NB4 (cell line): ENCODE measurements around the gene AARSD1.
"Not testable (repeated sequence)": the region's sequence is repeated elsewhere in the genome, so short reads cannot be mapped to it uniquely, and the experiment has no call there.

ENCODE experiments used
- DNase-seq: peaks from one replicate; pipeline ENCODE4 v3.0.0; 2010; ENCODE audit warnings: low read depth
- H3K4me3 ChIP-seq: one replicate; pipeline ENCODE4 v1.5.1; 2011; ENCODE audit warnings: mild to moderate bottlenecking, low read depth, low read length, moderate library complexity
- CTCF ChIP-seq: IDR thresholded peaks from one replicate; pipeline ENCODE4 v1.5.1; 2012; ENCODE audit warnings: low read depth, low read length
- MAX ChIP-seq: IDR thresholded peaks from 2 replicates; pipeline ENCODE4 v1.6.1; 2011; ENCODE audit warnings: low read depth, low read length
- MYC ChIP-seq: IDR thresholded peaks from 2 replicates; pipeline ENCODE4 v1.6.1; 2011; ENCODE audit warnings: low read depth, low read length
- POLR2A ChIP-seq: IDR thresholded peaks from 2 replicates; pipeline ENCODE4 v1.6.1; 2011; ENCODE audit warnings: mild to moderate bottlenecking; ENCODE audit not compliant: insufficient read length; ENCODE audit errors: extremely low read depth

Gene AARSD1

GRCh38 chr17:42918902-42919521 lies 45.2 kb downstream of the AARSD1 start:
- TF ChIP-seq MAX (no peak), POLR2A (no peak), CTCF (no peak), MYC (no peak)
- H3K4me3 ChIP-seq = no peak overlapping the region
- no peak for DNase-seq

- DNase-seq = no peak
- H3K4me3 ChIP-seq = no peak overlapping the region
- TF ChIP-seq MAX (no peak), CTCF (no peak), POLR2A (no peak), MYC (no peak)
These were observed 47.0 kb downstream of the AARSD1 start for GRCh38 chr17:42917236-42917603.

DNA sequence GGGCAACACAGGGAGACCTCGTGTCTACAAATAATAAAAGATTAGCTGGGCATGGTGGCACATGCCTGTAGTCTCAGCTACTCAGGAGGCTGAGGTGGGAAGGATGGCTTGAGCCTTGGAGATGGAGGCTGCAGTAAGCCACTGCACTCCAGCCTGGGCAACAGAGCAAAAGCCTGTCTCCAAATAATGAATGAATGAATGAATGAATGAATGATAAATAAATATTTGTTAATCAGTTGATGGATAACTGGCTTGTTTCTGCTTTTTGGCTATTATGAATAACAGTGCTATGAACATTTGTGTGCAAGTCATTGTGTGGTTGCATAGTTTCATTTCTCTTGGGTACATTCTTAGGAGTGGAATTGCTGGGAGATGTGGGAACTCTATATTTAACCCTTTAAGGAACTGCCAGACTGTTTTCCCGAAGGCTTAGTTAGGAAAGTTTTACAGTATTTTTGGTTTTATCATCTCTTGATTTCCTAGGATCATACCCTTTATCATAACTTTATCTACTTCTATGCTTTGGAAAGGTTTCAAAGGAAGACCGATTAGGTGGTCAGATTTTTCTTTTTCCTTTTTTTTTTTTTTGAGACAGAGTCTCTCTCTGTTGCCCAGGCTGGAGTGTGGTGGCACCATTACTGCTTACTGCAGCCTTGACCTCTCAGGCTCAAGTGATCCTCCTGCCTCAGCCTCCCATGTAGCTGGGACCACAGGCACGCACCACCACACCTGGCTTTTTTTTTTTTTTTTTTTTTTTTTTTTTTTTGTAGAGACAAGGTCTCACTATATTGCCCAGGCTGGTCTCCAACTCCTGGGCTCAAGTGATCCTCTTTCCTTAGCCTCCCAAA lies 47.6 kb downstream of the AARSD1 start:
- not testable (repeated sequence) for H3K4me3 ChIP-seq

DNA sequence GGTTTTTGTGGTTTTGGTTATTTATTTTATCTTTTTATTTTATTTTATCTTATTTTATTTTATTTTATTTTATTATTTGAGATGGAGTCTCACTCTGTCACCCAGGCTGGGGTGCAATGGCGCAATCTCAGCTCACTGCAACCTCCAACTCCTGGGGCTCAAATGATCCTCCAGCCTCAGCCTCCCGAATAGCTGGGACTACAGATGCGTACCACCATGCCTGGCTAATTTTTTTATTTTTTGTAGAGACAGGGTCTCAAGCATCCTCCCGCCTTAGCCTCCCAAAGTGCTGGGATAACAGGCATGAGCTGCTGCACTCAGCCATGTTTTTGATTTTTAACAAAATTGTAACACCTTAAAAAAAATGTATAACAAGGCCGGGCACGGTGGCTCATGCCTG lies 49.0 kb downstream of the AARSD1 start:
- H3K4me3 ChIP-seq, DNase-seq: not testable (repeated sequence)

More for the DNA sequence above, 47.6 kb downstream of the AARSD1 start:
- not testable (repeated sequence) for DNase-seq

GRCh38 chr17:42913981-42914617 lies 50.2 kb downstream of the AARSD1 start:
- TF ChIP-seq CTCF = no peak
- no peak for TF ChIP-seq MAX
- no peak for TF ChIP-seq POLR2A
- no peak for TF ChIP-seq MYC
- no peak for DNase-seq

GRCh38 chr17:42913522-42913921 lies 50.7 kb downstream of the AARSD1 start:
- no peak for TF ChIP-seq CTCF
- no peak for TF ChIP-seq MAX
- TF ChIP-seq POLR2A = no peak
- no peak for TF ChIP-seq MYC
- DNase-seq = no peak
- no peak overlapping the region for H3K4me3 ChIP-seq

More at GRCh38 chr17:42913981-42914617, 50.2 kb downstream of the AARSD1 start:
- H3K4me3 ChIP-seq = no peak overlapping the region
